Smooth muscle cell (in vitro differentiated cells): ENCODE measurements around the gene PCDHGA12. TPM values are rescaled to one million over a fixed set of nuclear protein-coding genes. Genes with fewer than 3 reads are reported as not detected.
"Not testable (repeated sequence)": the region's sequence is repeated elsewhere in the genome, so short reads cannot be mapped to it uniquely, and the experiment has no call there.

Source experiments
- DNase-seq: peaks from one replicate; lab custom pipeline; 2025; ENCODE audit not compliant: unreplicated experiment; lab: John Stamatoyannopoulos, UW
- H2AFZ ChIP-seq: fragments of 200-600 bp; sonication (generic); 2 replicates; pipeline ENCODE4 v1.6.0; 2016; ENCODE audit warnings: antibody characterized with exemption, low read depth, mild to moderate bottlenecking
- H3F3A ChIP-seq: fragments of 200-600 bp; sonication (generic); 2 replicates; pipeline ENCODE4 v1.6.0; 2017; ENCODE audit warnings: antibody characterized with exemption, low read depth
- H3K27ac ChIP-seq: fragments of 200-600 bp; sonication (generic); 2 replicates; pipeline ENCODE4 v1.5.1; 2016; ENCODE audit warnings: low read depth, mild to moderate bottlenecking
- H3K27me3 ChIP-seq: fragments of 200-600 bp; sonication (generic); 2 replicates; pipeline ENCODE4 v1.6.1; 2016; ENCODE audit warnings: low read depth, mild to moderate bottlenecking
- H3K36me3 ChIP-seq: fragments of 200-600 bp; sonication (generic); 2 replicates; pipeline ENCODE4 v1.5.1; 2016; ENCODE audit warnings: low read depth
- H3K4me1 ChIP-seq: fragments of 200-600 bp; sonication (generic); 2 replicates; pipeline ENCODE4 v1.5.1; 2016; ENCODE audit warnings: low read depth
- H3K4me2 ChIP-seq: fragments of 200-600 bp; sonication (generic); 2 replicates; pipeline ENCODE4 v1.6.0; 2016; ENCODE audit warnings: mild to moderate bottlenecking
- H3K4me3 ChIP-seq: fragments of 200-600 bp; sonication (generic); 2 replicates; pipeline ENCODE4 v1.5.1; 2016; ENCODE audit warnings: mild to moderate bottlenecking
- H3K79me2 ChIP-seq: fragments of 200-600 bp; sonication (generic); 2 replicates; pipeline ENCODE4 v1.6.0; 2016; ENCODE audit warnings: low read depth, mild to moderate bottlenecking
- H3K9ac ChIP-seq: fragments of 200-600 bp; sonication (generic); 2 replicates; pipeline ENCODE4 v1.6.0; 2016; ENCODE audit warnings: low read depth
- H3K9me3 ChIP-seq: fragments of 200-600 bp; sonication (generic); replicated peaks from 2 replicates; pipeline ENCODE4 v1.5.1; 2016; ENCODE audit warnings: low read depth
- H4K20me1 ChIP-seq: fragments of 200-600 bp; sonication (generic); 2 replicates; pipeline ENCODE4 v1.6.0; 2016; ENCODE audit warnings: low read depth
- WGBS: methylation state at CpG from one replicate; pipeline ENCODE4 v1.1.7; 2016; ENCODE audit warnings: low lambda C conversion rate; 5-methylcytosine and 5-hydroxymethylcytosine counted together
- polyA plus RNA-seq: library from polyadenylated mRNA; unstranded; fragments of >200 nt; fragmentation: Nextera tagmentation; extraction: Ambion mirVana; gene quantifications from 2 replicates; pipeline ENCODE4 v1.2.1, GENCODE V29; 2016
- total RNA-seq: library from RNA; depleted of rRNA; stranded (reverse); fragments of >200 nt; gene quantifications from 2 replicates; pipeline ENCODE4 v1.2.3, GENCODE V29; 2014
- TF ChIP-seq, protein P1 (sequence below): fragments of 200-600 bp; sonication (generic); IDR thresholded peaks from 2 replicates; pipeline ENCODE4 v1.5.1; 2017; ENCODE audit warnings: borderline replicate concordance, mild to moderate bottlenecking, antibody characterized with exemption; ENCODE audit not compliant: insufficient read depth, poor library complexity, severe bottlenecking

The PCDHGA12 gene
- total and polyA plus RNA-seq, 2 experiments from 2014 or later: 0.42 to 4.5 TPM

DNA sequence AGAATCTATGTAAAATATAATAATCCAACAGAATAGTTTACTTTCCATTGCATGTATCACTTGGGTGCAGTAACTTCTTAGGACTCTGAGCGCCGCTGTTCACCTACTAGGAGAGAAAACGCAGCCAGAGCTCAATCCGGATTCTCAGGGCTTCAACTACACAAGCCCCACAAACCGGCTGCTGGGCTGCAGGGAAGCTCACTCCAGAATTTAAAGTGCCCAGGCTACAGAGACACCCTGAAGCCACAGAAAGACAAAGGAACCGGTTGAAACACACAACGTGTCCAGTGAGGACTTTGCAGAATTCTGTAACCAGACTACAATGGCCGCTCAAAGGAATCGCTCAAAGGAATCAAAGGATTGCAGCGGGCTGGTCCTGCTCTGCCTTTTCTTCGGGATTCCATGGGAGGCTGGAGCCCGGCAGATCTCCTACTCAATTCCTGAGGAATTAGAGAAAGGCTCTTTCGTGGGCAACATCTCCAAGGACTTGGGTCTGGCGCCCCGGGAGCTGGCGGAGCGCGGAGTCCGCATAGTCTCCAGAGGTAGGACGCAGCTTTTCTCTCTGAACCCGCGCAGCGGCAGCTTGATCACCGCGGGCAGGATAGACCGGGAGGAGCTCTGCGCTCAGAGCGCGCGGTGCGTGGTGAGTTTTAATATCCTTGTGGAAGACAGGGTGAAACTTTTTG, 17.3 kb upstream of the PCDHGA12 start, which contains the start of gene PCDHGA10:
PCDHGA10 (plus strand) TSS at position 134 of the 686 bp plus-strand sequence; CDS start at position 323, 189 bp downstream.
- TF ChIP-seq, protein P1, sequence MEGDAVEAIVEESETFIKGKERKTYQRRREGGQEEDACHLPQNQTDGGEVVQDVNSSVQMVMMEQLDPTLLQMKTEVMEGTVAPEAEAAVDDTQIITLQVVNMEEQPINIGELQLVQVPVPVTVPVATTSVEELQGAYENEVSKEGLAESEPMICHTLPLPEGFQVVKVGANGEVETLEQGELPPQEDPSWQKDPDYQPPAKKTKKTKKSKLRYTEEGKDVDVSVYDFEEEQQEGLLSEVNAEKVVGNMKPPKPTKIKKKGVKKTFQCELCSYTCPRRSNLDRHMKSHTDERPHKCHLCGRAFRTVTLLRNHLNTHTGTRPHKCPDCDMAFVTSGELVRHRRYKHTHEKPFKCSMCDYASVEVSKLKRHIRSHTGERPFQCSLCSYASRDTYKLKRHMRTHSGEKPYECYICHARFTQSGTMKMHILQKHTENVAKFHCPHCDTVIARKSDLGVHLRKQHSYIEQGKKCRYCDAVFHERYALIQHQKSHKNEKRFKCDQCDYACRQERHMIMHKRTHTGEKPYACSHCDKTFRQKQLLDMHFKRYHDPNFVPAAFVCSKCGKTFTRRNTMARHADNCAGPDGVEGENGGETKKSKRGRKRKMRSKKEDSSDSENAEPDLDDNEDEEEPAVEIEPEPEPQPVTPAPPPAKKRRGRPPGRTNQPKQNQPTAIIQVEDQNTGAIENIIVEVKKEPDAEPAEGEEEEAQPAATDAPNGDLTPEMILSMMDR: peak; percentile 64
- Histone ChIP-seq H3F3A (no peaks in the 10 kb centered on the region), H3K4me2 (peak within 1 kb of the TSS; percentile 86), H3K27ac (peak within 1 kb of the TSS; percentile 55), H3K79me2 (peaks cover 36% of the 10 kb centered on the region), H3K27me3 (no peaks in the 10 kb centered on the region), H3K36me3 (peaks cover 7% of the 10 kb centered on the region), H4K20me1 (no peaks in the 10 kb centered on the region), H3K9me3 (no peaks in the 10 kb centered on the region), H3K4me1 (peaks cover 5% of the 10 kb centered on the region), H2AFZ (peak within 1 kb of the TSS; percentile 92), H3K4me3 (peak within 1 kb of the TSS; percentile 66), H3K9ac (peak within 1 kb of the TSS; percentile 63)
- no peak for DNase-seq
- 38% methylated on average over 31 of the region's 31 CpGs for WGBS

GRCh38 chr5:141413540-141414069, 16.7 kb upstream of the PCDHGA12 start:
- no peaks in the 10 kb centered on the region for H3K27me3 ChIP-seq
- peaks cover 5% of the 10 kb centered on the region for H3K4me1 ChIP-seq
- TF ChIP-seq, protein P1: no peak
- 64% methylated on average over 25 of the region's 25 CpGs for WGBS
- peaks cover 38% of the 10 kb centered on the region for H3K79me2 ChIP-seq
- H3K4me3 ChIP-seq: peak overlapping the region; percentile 66
- no peaks in the 10 kb centered on the region for H3K9me3 ChIP-seq
- H3F3A ChIP-seq: no peaks in the 10 kb centered on the region
- H3K36me3 ChIP-seq: peaks cover 7% of the 10 kb centered on the region
- peak overlapping the region; percentile 86 for H3K4me2 ChIP-seq
- no peak overlapping the region for H3K9ac ChIP-seq
- H2AFZ ChIP-seq: peak overlapping the region; percentile 92
- H3K27ac ChIP-seq: no peak overlapping the region
- DNase-seq: no peak
- no peaks in the 10 kb centered on the region for H4K20me1 ChIP-seq

- H3K4me2 ChIP-seq, H3K4me3 ChIP-seq, H3F3A ChIP-seq, H3K36me3 ChIP-seq, H4K20me1 ChIP-seq, H3K9me3 ChIP-seq, H2AFZ ChIP-seq, H3K27ac ChIP-seq, H3K27me3 ChIP-seq, H3K4me1 ChIP-seq, H3K9ac ChIP-seq, DNase-seq: not testable (repeated sequence)
- peaks cover 46% of the 10 kb centered on the region for H3K79me2 ChIP-seq
- 98% methylated on average over 45 of the region's 46 CpGs for WGBS
Measured at GRCh38 chr5:141414548-141415274, 15.6 kb upstream of the PCDHGA12 start.

GRCh38 chr5:141415275-141415618, 15.1 kb upstream of the PCDHGA12 start:
- H3K4me1 ChIP-seq, DNase-seq, H3K4me3 ChIP-seq, H3K9ac ChIP-seq, H3K4me2 ChIP-seq, H2AFZ ChIP-seq, H3F3A ChIP-seq, H3K27me3 ChIP-seq, H3K27ac ChIP-seq, H3K9me3 ChIP-seq, H4K20me1 ChIP-seq: not testable (repeated sequence)
- 99% methylated on average over 24 of the region's 24 CpGs for WGBS
- Histone ChIP-seq H3K79me2 (peaks cover 52% of the 10 kb centered on the region), H3K36me3 (peaks cover 12% of the 10 kb centered on the region)
